Heart left ventricle (tissue), 16 donors: ENCODE measurements around the gene ATAD3B. TPM values are rescaled to one million over a fixed set of nuclear protein-coding genes. Genes with fewer than 3 reads are reported as not detected.
A peak's percentile ranks its signal among the peaks of the same experiment; 100 is the strongest.

ENCODE experiments used
- ATAC-seq, 4 donors: fragments of 200-7000 bp; cut with Tn5 transposase; one replicate each; pipeline ENCODE4 v1.9.1; 2020 to 2022; ENCODE audit warnings: moderate library complexity in 4 of 4, mild to moderate bottlenecking in 3 of 4, moderate number of reproducible peaks in 1 of 4
- DNase-seq, 5 donors: peaks; one replicate each; pipeline ENCODE4 v3.0.0-alpha.2; 2020
- H3K27ac ChIP-seq, 12 donors: fragments of 200-600 bp; sonication (generic) in 4 of 12; one replicate each; pipeline versions ENCODE4 v1.5.0 to v1.8.0; 2016 to 2022; ENCODE audit warnings: mild to moderate bottlenecking in 2 of 12
- H3K27me3 ChIP-seq, 9 donors: fragments of 200-600 bp; sonication (generic) in 2 of 9; one replicate each; pipeline versions ENCODE4 v1.5.1 to v1.8.0; 2016 to 2022; ENCODE audit warnings: mild to moderate bottlenecking in 3 of 9
- H3K36me3 ChIP-seq, 9 donors: fragments of 200-600 bp; sonication (generic) in 2 of 9; one replicate each; pipeline versions ENCODE4 v1.5.0 to v1.8.0; 2018 to 2022; ENCODE audit warnings: mild to moderate bottlenecking in 2 of 9
- H3K4me1 ChIP-seq, 12 donors: fragments of 200-600 bp; sonication (generic) in 4 of 12; one replicate each; pipeline versions ENCODE4 v1.5.0 to v1.8.0; 2016 to 2022; ENCODE audit warnings: mild to moderate bottlenecking in 3 of 12
- H3K4me3 ChIP-seq, 12 donors: fragments of 200-600 bp; sonication (generic) in 4 of 12; one replicate each; pipeline versions ENCODE4 v1.5.0 to v1.8.0; 2017 to 2022; ENCODE audit warnings: mild to moderate bottlenecking in 9 of 12, moderate library complexity in 4 of 12
- H3K9me3 ChIP-seq, 12 donors: fragments of 200-600 bp; sonication (generic) in 4 of 12; one replicate each; pipeline versions ENCODE4 v1.5.0 to v1.8.0; 2016 to 2022; ENCODE audit warnings: mild to moderate bottlenecking in 1 of 12
- CTCF ChIP-seq, 12 donors: fragments of 200-600 bp; sonication (generic) in 4 of 12; IDR thresholded peaks; one replicate each; pipeline versions ENCODE4 v1.5.0 to v1.8.0; 2018 to 2022; ENCODE audit warnings: antibody characterized with exemption in 12 of 12, mild to moderate bottlenecking in 5 of 12
- POLR2A ChIP-seq, 2 donors: fragments of 450-650 bp; IDR thresholded peaks; one replicate each; pipeline ENCODE4 v1.6.1; 2017; ENCODE audit warnings: antibody characterized with exemption in 2 of 2, mild to moderate bottlenecking in 2 of 2, moderate library complexity in 2 of 2
- WGBS, 4 donors: extraction: QIAGEN DNeasy Blood & Tissue Kit in 2 of 4; methylation state at CpG; one replicate each; pipeline versions ENCODE4 v1.1.5 to v1.1.7; 2013 to 2018; 5-methylcytosine and 5-hydroxymethylcytosine counted together
- intact Hi-C, 10 donors: fragments of 100-400 bp; cut with DNase I; formaldehyde crosslinking; loops; one replicate each; pipeline versions ENCODE4 v1.11.1 to v1.14.2; 2022
- polyA plus RNA-seq, 2 donors: library from polyadenylated mRNA; stranded (reverse); fragments of 200-250 nt; gene quantifications; one replicate each; pipeline ENCODE4 v1.2.3, GENCODE V29; 2013
- total RNA-seq, 9 donors: library from RNA; depleted of rRNA in 2 of 9; stranded (reverse); fragments of >200 nt in 2 of 9; fragmentation: NEBNext Ultra II Directional in 3 of 9; extraction: Animal tissue kit (Norgen Biotek cat#: 25700) in 3 of 9; gene quantifications; one replicate each; pipeline versions ENCODE4 v1.1.0 to v1.2.4, GENCODE V29; 2016 to 2023
- donor health status: ischemic (EF 13 %, LVEDD 7.1; RV severe dilation, severe dysfunction).
- donor health status: healthy with polysubstance abuse.
- donor health status: DM: no; HTN: yes; CAD: no.
- donor health status: DM: no; HTN: no; CAD: no.
- donor health status: ischemic (EF 25% LVEDD 6.9; RV normal size, moderate dysfunction).
- donor health status: ischemic (EF 25% LVEDD 5.7; RV mildly dilated, moderate dysfunction).
- donor health status: healthy.
- donor health status: DM: yes; HTN: yes; CAD: no.
- donor health status: ischemic (EF 35%, LVEDD 5.7; RV mildly dilated, moderate dysfunction).
- donor health status: nonischemic (EF 11% LVEDD 7.7; RV severe dilation, severe dysfunction).
- donor health status: DM: yes; HTN: yes; CAD: no.
- donor health status: PGD.
- donor health status: ischemic (EF 29% LVEDD 5.4; RV normal size, mild dysfunction).
- donor health status: nonischemic (EF 23%, LVEDD 6.1; RV moderate dilation, normal function).

The ATAD3B gene
- total and polyA plus RNA-seq, 11 donors = 2.2 to 15.6 (median 7.0) TPM

- Histone ChIP-seq H3K4me3 (peak overlapping the region in 3 of 12 donors; percentile 10 to 34 (median 12)), H3K27me3 (peaks cover 0 to 43% (median 0%) of the 10 kb centered on the region in 9 donors), H3K4me1 (peaks cover 17 to 89% (median 74%) of the 10 kb centered on the region in 12 donors), H3K27ac (peak overlapping the region; percentile 73 to 99 (median 91)), H3K36me3 (no peaks in the 10 kb centered on the region), H3K9me3 (no peaks in the 10 kb centered on the region)
- no peak for TF ChIP-seq CTCF (IDR thresholded peaks at IDR 0.05)
- no peak for TF ChIP-seq POLR2A (IDR thresholded peaks at IDR 0.05)
- intact Hi-C loops = loop anchor here in 1 of 10 donors (2.0 kb wide), 1 partner anchor 25 kb away; the partner anchor contains the start of gene MRPL20
- peak; percentile 64 to 88 (median 86) for DNase-seq
- ATAC-seq = peak in 3 of 4 donors; percentile 19 to 36 (median 34)
- WGBS, 4 donors = 29 to 60% (median 39%) methylated on average over 1 to 5 of the region's 5 CpGs
Measured at GRCh38 chr1:1431845-1432273, 39.7 kb upstream of the ATAD3B start.

- Histone ChIP-seq H3K4me1 (peaks cover 17 to 94% (median 76%) of the 10 kb centered on the region in 12 donors), H3K4me3 (peak overlapping the region in 3 of 12 donors; percentile 34 to 64 (median 61)), H3K36me3 (no peaks in the 10 kb centered on the region), H3K27ac (peak overlapping the region; percentile 73 to 99 (median 91)), H3K9me3 (no peaks in the 10 kb centered on the region), H3K27me3 (peaks cover 0 to 42% (median 0%) of the 10 kb centered on the region in 9 donors)
- ATAC-seq (no peak), DNase-seq (peak in 2 of 5 donors; percentile 40 to 65)
- WGBS, 4 donors = 60 to 70% (median 61%) methylated on average over 17 to 28 of the region's 28 CpGs
- TF ChIP-seq CTCF (IDR thresholded peaks at IDR 0.05) (no peak), POLR2A (IDR thresholded peaks at IDR 0.05) (no peak)
- intact Hi-C loops = no loop called here
Measured at GRCh38 chr1:1432274-1432950, 39.2 kb upstream of the ATAD3B start.

GRCh38 chr1:1432951-1433803, 38.4 kb upstream of the ATAD3B start:
- Histone ChIP-seq H3K27me3 (peaks cover 0 to 38% (median 0%) of the 10 kb centered on the region in 9 donors), H3K36me3 (no peaks in the 10 kb centered on the region), H3K9me3 (no peaks in the 10 kb centered on the region), H3K4me1 (peaks cover 17 to 89% (median 76%) of the 10 kb centered on the region in 12 donors), H3K4me3 (peak overlapping the region in 9 of 12 donors; percentile 3 to 66 (median 61)), H3K27ac (peak overlapping the region; percentile 73 to 99 (median 91))
- TF ChIP-seq CTCF (IDR thresholded peaks at IDR 0.05) = no peak
- no peak for TF ChIP-seq POLR2A (IDR thresholded peaks at IDR 0.05)
- ATAC-seq (peak; percentile 30 to 52 (median 44)), DNase-seq (peak; percentile 80 to 90 (median 81))
- 35 to 53% (median 44%) methylated on average over 29 to 34 of the region's 34 CpGs for WGBS, 4 donors
- intact Hi-C loops = no loop called here

- peak overlapping the region in 9 of 12 donors; percentile 18 to 66 (median 61) for H3K4me3 ChIP-seq
- H3K36me3 ChIP-seq = no peaks in the 10 kb centered on the region
- intact Hi-C loops = no loop called here
- H3K9me3 ChIP-seq = no peaks in the 10 kb centered on the region
- no peak for TF ChIP-seq POLR2A (IDR thresholded peaks at IDR 0.05)
- no peak for TF ChIP-seq CTCF (IDR thresholded peaks at IDR 0.05)
- ATAC-seq (peak; percentile 2 to 36 (median 14)), DNase-seq (peak in 4 of 5 donors; percentile 60 to 78 (median 72))
- peaks cover 0 to 35% (median 0%) of the 10 kb centered on the region in 9 donors for H3K27me3 ChIP-seq
- peaks cover 17 to 87% (median 75%) of the 10 kb centered on the region in 12 donors for H3K4me1 ChIP-seq
- 11 to 44% (median 38%) methylated on average over 8 to 12 of the region's 12 CpGs for WGBS, 4 donors
- peak overlapping the region; percentile 73 to 99 (median 91) for H3K27ac ChIP-seq
Measured at GRCh38 chr1:1433804-1434130, 37.8 kb upstream of the ATAD3B start.
